GM18907 (cell line): ENCODE results near the gene SIN3A.
A peak's percentile ranks its signal among the peaks of the same experiment; 100 is the strongest.
"Not testable (repeated sequence)": the region's sequence is repeated elsewhere in the genome, so short reads cannot be mapped to it uniquely, and the experiment has no call there.

ENCODE experiments used
- ATAC-seq: cut with Tn5 transposase; IDR thresholded peaks from one replicate; pipeline ENCODE4 v1.9.1; 2021; ENCODE audit warnings: mild to moderate bottlenecking, moderate library complexity; ENCODE audit not compliant: unreplicated experiment

The SIN3A gene

DNA sequence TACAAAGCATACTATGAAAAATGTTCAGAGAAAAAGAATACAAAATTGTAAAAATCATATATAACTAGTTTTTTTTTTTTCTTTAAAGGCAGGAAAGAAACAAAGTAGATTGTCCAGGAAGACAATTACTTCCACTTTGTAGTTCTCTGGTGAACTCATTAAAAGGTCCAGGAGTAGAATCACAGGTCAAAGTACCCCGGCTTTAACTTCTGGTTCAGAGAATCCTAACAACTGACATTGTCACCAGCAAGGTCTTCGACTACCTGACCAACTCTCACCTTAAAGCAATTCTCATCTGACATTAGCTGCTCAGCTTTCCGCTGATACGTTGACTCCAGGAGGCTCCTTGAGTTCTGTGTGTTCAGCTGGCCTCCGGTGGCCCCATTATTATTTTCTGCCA lies 67.5 kb downstream of the SIN3A start:
- ATAC-seq: not testable (repeated sequence)

DNA sequence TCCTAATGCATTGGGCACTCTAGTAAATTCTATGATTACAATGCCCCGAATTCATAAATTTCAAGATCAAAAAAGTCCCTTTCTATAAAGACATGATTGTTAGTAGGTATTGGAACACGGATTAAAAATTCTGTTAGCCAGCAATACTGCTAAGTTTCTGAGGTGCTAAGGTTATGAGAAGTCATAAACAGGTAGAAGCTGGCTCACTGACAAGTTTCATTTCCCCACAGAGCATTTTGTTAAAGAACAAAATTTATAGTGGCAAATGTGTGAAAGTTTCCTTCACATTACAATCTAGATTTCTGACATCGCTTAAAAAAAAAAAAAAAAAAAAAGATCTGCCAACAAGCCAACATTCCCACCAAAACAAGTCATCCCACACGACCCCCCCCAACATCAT lies 70.7 kb downstream of the SIN3A start:
- no peak for ATAC-seq

DNA sequence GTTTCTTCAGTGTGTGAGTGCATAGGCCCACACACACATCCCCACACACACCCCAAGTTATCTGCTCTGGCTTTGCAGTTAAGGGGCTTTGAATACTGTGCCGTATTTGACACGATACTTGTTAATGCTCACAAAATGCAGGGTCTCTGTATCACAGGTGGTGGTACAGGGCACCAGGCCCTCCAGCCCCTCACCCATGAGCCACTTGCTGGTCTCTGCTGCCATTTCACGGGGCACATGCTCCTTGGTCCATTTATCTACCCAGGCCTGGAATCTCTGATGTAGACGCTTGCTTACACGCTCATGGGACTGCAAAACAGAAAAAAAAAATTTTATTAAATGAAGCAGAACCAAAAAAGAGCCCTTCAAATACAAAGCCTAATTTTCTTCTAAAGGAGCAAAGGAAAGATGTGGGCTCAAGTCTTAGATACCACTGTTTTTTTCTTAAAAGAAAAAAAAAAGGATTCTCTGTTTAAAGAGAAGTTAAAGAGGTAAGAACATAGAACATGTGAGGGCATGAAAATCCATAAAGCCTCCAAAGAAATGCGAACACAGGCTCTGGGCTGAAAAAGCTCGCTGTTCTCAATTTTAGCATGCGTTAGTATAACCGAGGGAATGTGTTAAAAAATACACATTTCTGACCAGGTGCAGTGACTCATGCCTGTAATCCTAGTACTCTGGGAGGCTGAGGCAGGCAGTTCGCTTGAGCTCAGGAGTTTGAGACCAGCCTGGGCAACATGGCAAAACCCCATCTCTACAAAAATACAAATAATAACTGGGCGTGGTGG lies 79.4 kb downstream of the SIN3A start:
- ATAC-seq: no peak

DNA sequence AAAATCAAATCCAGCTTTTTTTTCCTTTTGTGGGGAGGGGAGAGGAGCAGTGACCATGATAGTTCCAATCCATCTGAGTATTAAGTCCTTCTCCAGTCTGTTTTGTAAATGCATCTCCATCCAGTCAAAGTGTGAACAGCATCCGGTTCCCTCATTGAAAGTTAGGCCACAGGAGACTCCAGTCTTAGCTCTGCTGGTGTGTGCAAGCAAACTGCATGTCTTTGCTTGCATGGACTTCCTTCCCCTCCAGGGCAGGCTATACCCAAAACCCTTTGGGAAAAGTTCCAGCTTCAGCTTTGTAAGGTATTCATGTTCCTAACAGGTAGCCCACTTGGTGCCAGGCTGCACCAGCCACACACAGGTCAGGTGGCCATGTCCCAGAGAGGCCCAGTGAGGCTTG lies 80.0 kb downstream of the SIN3A start:
- no peak for ATAC-seq

DNA sequence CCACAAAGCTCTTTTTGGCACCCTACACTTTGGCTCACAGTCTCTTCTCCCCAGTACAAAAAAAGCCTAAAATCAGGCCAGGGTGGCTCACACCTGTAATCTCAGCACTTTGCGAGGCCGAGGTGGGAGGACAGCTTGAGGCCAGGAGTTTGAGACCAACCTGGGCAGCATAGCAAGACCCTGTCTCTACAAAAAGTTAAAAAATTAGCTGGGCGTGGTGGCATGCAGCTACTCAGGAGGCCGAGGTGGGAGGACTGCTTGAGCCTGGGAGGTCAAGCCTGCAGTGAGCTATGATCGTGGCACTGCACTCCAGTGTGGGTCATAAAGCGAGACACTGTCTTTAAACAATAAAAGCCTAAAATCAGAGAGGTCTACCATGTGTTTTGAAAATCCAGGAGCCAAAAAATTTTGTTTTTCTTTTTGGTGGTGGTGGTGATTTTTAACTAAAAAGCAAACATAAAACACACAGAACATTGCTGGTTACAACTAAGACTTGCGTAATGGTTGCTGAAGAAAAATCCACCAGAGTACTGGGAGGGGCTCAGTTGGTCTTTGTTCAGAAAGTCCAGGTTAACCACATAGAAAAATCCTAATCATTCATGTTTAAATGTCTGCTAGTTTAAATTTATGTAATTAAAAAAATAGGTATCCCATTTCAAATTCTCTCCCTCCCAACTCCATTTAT lies 81.5 kb downstream of the SIN3A start:
- ATAC-seq: no peak

GRCh38 chr15:75368689-75369239 lies 82.7 kb downstream of the SIN3A start:
- no peak for ATAC-seq

- ATAC-seq: peak; percentile 81
Observed at GRCh38 chr15:75367913-75368688, 83.4 kb downstream of the SIN3A start, which contains the start of gene MAN2C1. TSS of gene MAN2C1 (minus strand) at chr15:75368607. CDS start at chr15:75368583, 24 bp downstream.

- no peak for ATAC-seq
Observed at GRCh38 chr15:75367406-75367912, 84.0 kb downstream of the SIN3A start.

DNA sequence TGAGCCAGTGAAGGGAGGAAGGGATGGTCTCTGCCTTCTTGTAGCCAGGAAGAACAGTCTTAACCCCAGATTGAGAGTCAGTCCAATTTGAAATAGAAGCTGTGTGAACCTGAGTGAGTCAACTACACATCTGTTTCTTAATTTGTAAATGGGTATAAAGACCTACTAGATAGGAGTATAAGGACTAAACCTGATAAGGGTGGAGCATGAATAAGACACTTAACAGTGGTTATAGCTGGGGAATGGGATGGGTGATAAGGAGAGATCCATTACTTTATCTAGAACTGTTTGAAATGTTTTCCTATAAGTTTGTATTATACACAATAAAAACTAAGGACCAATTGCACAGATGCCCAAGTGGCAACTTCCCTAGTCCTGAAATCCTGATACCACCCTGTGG lies 84.5 kb downstream of the SIN3A start:
- no peak for ATAC-seq

DNA sequence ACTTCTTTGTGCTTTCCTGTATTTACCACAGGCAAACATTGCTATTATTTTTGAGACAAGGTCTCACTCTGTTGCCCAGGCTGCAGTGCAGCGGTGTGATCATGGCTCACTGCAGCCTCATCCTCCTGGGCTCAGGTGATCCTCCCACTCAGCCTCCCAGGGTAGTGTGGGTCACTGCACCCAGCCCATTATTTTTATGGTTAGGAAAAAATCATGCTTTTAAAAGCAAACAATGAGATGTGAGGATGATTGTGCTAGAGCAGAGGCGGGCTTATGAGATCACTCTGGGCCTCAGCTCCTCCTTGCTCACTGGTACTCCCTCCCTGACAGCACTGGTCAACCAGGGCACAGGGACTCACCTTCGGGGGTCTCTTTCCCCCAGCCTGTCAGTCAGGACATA lies 85.3 kb downstream of the SIN3A start:
- ATAC-seq: no peak

- no peak for ATAC-seq
Observed at GRCh38 chr15:75364881-75365280, 86.6 kb downstream of the SIN3A start.

DNA sequence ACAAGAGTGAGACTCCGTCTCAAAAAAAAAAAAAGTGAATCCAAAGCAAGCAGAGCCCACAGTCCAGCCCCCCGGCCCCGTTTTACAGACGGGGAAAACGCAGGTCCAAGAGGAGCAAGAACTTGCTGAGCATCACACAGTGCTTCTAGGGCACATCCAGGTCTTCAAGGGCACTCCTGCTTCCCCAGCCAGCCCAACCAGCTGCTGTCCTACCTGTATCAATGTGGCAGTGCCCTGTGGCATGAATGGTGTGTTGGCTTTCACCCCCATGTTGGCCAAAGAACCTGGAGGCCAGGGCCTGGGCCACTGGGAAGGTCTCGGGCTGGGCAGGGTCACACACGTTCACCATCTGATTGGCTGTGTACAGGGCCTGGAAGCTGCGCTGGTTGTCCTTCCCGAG lies 87.7 kb downstream of the SIN3A start:
- no peak for ATAC-seq

- ATAC-seq: no peak
Observed at GRCh38 chr15:75362642-75363249, 88.7 kb downstream of the SIN3A start.

GRCh38 chr15:75361989-75362641 lies 89.4 kb downstream of the SIN3A start:
- ATAC-seq: no peak

GRCh38 chr15:75361361-75361988 lies 90.0 kb downstream of the SIN3A start:
- ATAC-seq: no peak

- no peak for ATAC-seq
Observed at GRCh38 chr15:75360856-75361255, 90.6 kb downstream of the SIN3A start.

DNA sequence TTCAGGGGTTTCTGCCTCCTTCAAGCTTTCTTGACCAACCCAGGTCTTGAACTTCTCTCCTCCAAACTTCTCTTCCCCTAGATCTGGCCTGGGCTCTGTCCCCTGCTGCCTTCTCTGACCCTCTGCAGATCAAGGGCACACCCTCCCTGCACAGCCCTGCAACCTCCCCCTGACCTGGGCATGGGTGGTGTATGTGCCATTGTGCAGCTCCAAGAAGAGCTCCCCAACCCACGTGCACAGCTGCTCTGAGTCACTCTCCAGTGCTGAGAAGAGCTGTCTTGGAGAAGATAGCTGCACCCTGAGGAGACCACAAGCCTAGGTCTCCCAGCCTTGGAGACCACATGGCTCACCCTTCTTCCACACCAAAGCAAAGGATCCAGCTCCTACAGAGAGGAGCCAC lies 91.1 kb downstream of the SIN3A start:
- ATAC-seq: no peak

DNA sequence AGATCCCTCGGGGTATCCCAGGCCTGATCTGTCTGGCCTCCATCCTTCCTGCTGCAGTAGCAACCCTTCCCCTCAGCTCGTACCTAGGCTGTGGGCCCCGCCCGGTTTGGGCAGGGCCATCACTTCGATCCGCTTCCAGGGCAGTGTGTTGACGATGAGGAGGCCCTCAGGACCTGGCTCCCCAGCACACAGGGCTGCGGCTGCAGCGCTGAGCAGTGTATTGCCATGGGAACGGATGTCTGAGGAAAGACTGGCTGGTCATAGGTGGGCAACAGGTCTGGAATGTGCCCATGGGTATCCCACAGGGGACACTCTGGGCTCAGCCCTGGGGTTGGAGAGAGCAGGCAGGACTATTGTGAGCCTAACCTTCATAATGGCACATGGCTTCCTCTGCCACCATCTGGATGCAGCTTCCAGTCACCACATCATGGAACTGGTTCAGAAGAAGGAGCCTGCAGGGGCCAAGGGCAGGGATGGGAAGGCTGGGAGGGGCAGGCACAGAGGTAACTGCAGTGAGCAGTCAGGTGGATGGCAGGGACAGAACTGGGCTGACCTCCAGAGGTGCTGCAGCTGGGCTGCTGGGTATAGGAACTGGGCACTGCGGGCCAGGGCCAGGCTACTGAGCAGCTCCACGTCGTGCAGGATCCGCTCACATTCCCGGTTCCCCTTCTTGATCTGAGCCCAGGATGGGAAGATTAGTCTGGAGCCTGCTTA lies 91.8 kb downstream of the SIN3A start:
- ATAC-seq: no peak
